Breast epithelium (tissue), 4 donors: ENCODE results near the gene EEF1A2. TPM values are rescaled to one million over a fixed set of nuclear protein-coding genes. Genes with fewer than 3 reads are reported as not detected.

Experiments
- DNase-seq, 2 donors: peaks; one replicate each; pipeline ENCODE4 v3.0.0-alpha.2; 2019; ENCODE audit warnings: low spot score in 2 of 2
- H3K27ac ChIP-seq, 2 donors: fragments of 200-600 bp; sonication (generic) in 1 of 2; one replicate each; pipeline ENCODE4 v1.5.1; 2016 to 2019; ENCODE audit warnings: mild to moderate bottlenecking in 1 of 2
- H3K27me3 ChIP-seq, 2 donors: fragments of 200-600 bp; sonication (generic) in 1 of 2; one replicate each; pipeline versions ENCODE4 v1.5.1 to v1.6.0; 2017 to 2019; ENCODE audit warnings: control low read depth in 1 of 2, mild to moderate bottlenecking in 1 of 2
- H3K36me3 ChIP-seq: fragments of 200-600 bp; one replicate; pipeline ENCODE4 v1.5.1; 2019
- H3K4me1 ChIP-seq, 2 donors: fragments of 200-600 bp; sonication (generic); one replicate each; pipeline ENCODE4 v1.5.1; 2016 to 2019; ENCODE audit warnings: control low read depth in 1 of 2
- H3K4me3 ChIP-seq, 3 donors: fragments of 200-600 bp; sonication (generic); 1 replicate in 2 of 3; 2 replicates in 1 of 3; pipeline ENCODE4 v1.5.1; 2016 to 2019; ENCODE audit warnings: mild to moderate bottlenecking in 3 of 3, moderate library complexity in 2 of 3
- H3K9me3 ChIP-seq, 2 donors: fragments of 200-600 bp; sonication (generic) in 1 of 2; one replicate each; pipeline ENCODE4 v1.5.1; 2016 to 2019; ENCODE audit warnings: control low read depth in 1 of 2
- CTCF ChIP-seq, 3 donors: fragments of 450-650 bp; IDR thresholded peaks; one replicate each; pipeline ENCODE4 v1.5.1; 2016 to 2017; ENCODE audit warnings: antibody characterized with exemption in 3 of 3, mild to moderate bottlenecking in 3 of 3, moderate library complexity in 3 of 3
- POLR2A ChIP-seq: fragments of 450-650 bp; IDR thresholded peaks from one replicate; pipeline ENCODE4 v1.6.1; 2016; ENCODE audit warnings: antibody characterized with exemption, mild to moderate bottlenecking, moderate library complexity
- POLR2AphosphoS5 ChIP-seq, 3 donors: sonication (generic); formaldehyde crosslinking; IDR thresholded peaks; one replicate each; pipeline ENCODE4 v1.6.1; 2017; ENCODE audit warnings: antibody characterized with exemption in 3 of 3
- intact Hi-C: fragments of 100-400 bp; cut with DNase I; formaldehyde crosslinking; loops from one replicate; pipeline ENCODE4 v1.15.1; 2023; ENCODE audit warnings: low total_unique reads
- total RNA-seq, 3 donors: library from RNA; depleted of rRNA; stranded (reverse); fragments of >200 nt; gene quantifications; one replicate each; pipeline ENCODE4 v1.1.0, GENCODE V29; 2016

The EEF1A2 gene
- total RNA-seq, 3 donors from 2014 or later = 0.48 to 20.6 (median 4.8) TPM

- no peak for DNase-seq
- no peaks in the 10 kb centered on the region for H3K9me3 ChIP-seq
- no peaks in the 10 kb centered on the region for H3K36me3 ChIP-seq
- H3K4me3 ChIP-seq = no peak overlapping the region
- intact Hi-C loops = no loop called here
- H3K27ac ChIP-seq = no peak overlapping the region
- peaks cover 0 to 25% of the 10 kb centered on the region in 2 donors for H3K27me3 ChIP-seq
- no peak for TF ChIP-seq POLR2A
- TF ChIP-seq CTCF (IDR thresholded peaks at IDR 0.05) = no peak
- TF ChIP-seq POLR2AphosphoS5 (IDR thresholded peaks at IDR 0.05) = no peak
- no peaks in the 10 kb centered on the region for H3K4me1 ChIP-seq
These were observed 46.2 kb upstream of the EEF1A2 start for GRCh38 chr20:63544958-63545516.

GRCh38 chr20:63544241-63544957 lies 45.5 kb upstream of the EEF1A2 start:
- Histone ChIP-seq H3K27me3 (peaks cover 0 to 25% of the 10 kb centered on the region in 2 donors), H3K36me3 (no peaks in the 10 kb centered on the region), H3K27ac (no peak overlapping the region), H3K4me3 (no peak overlapping the region), H3K4me1 (peaks cover 0 to under 1% of the 10 kb centered on the region in 2 donors), H3K9me3 (no peaks in the 10 kb centered on the region)
- no peak for DNase-seq
- TF ChIP-seq CTCF (IDR thresholded peaks at IDR 0.05) (no peak), POLR2A (no peak), POLR2AphosphoS5 (IDR thresholded peaks at IDR 0.05) (no peak)
- intact Hi-C loops = no loop called here

GRCh38 chr20:63543733-63544132 lies 44.9 kb upstream of the EEF1A2 start:
- intact Hi-C loops = no loop called here
- H3K36me3 ChIP-seq = no peaks in the 10 kb centered on the region
- peaks cover 0 to 23% of the 10 kb centered on the region in 2 donors for H3K27me3 ChIP-seq
- H3K27ac ChIP-seq = no peak overlapping the region
- H3K4me3 ChIP-seq = no peak overlapping the region
- H3K9me3 ChIP-seq = no peaks in the 10 kb centered on the region
- peaks cover 0 to 7% of the 10 kb centered on the region in 2 donors for H3K4me1 ChIP-seq
- TF ChIP-seq POLR2AphosphoS5 (IDR thresholded peaks at IDR 0.05) = no peak
- TF ChIP-seq POLR2A = no peak
- TF ChIP-seq CTCF (IDR thresholded peaks at IDR 0.05) = no peak
- DNase-seq = no peak

GRCh38 chr20:63543131-63543530 lies 44.2 kb upstream of the EEF1A2 start:
- DNase-seq = no peak
- peaks cover 0 to 17% of the 10 kb centered on the region in 2 donors for H3K27me3 ChIP-seq
- peaks cover 0 to 7% of the 10 kb centered on the region in 2 donors for H3K4me1 ChIP-seq
- H3K9me3 ChIP-seq = no peaks in the 10 kb centered on the region
- no peaks in the 10 kb centered on the region for H3K36me3 ChIP-seq
- intact Hi-C loops = no loop called here
- H3K4me3 ChIP-seq = no peak overlapping the region
- no peak overlapping the region for H3K27ac ChIP-seq
- TF ChIP-seq POLR2AphosphoS5 (IDR thresholded peaks at IDR 0.05) (no peak), CTCF (IDR thresholded peaks at IDR 0.05) (no peak), POLR2A (no peak)

GRCh38 chr20:63542696-63543095 lies 43.8 kb upstream of the EEF1A2 start:
- no peaks in the 10 kb centered on the region for H3K36me3 ChIP-seq
- no peak for DNase-seq
- no peaks in the 10 kb centered on the region for H3K9me3 ChIP-seq
- peak overlapping the region; percentile 61 to 68 for H3K27ac ChIP-seq
- TF ChIP-seq CTCF (IDR thresholded peaks at IDR 0.05) = no peak
- TF ChIP-seq POLR2AphosphoS5 (IDR thresholded peaks at IDR 0.05) = no peak
- TF ChIP-seq POLR2A = no peak
- H3K4me1 ChIP-seq = peaks cover 2 to 7% of the 10 kb centered on the region in 2 donors
- intact Hi-C loops = no loop called here
- peak overlapping the region in 2 of 3 donors; percentile 35 to 57 for H3K4me3 ChIP-seq
- peaks cover 0 to 13% of the 10 kb centered on the region in 2 donors for H3K27me3 ChIP-seq
